Endothelial cell of umbilical vein (primary cell): ENCODE data around the gene GPR137B. TPM values are rescaled to one million over a fixed set of nuclear protein-coding genes. Genes with fewer than 3 reads are reported as not detected.

Experiments
- BruUV-seq: library from RNA; stranded (reverse); fragments of 400-500 nt; replicated peaks from 2 replicates; lab custom pipeline; 2021; lab: Mats Ljungman, UMichigan
- CTCF ChIA-PET: fragments of 300-600, 350-600 bp; sonication (Branson Sonifier 250); formaldehyde crosslinking; loops from one replicate; lab custom pipeline; 2021; ENCODE audit warnings: antibody characterized with exemption, inconsistent platforms; lab: Charles Lee
- POLR2A ChIA-PET: fragments of 300-600, 350-600 bp; sonication (Branson Sonifier 250); formaldehyde crosslinking; loops from one replicate; lab custom pipeline; 2021; ENCODE audit warnings: antibody characterized with exemption, inconsistent platforms; lab: Charles Lee
- DNase-seq: peaks from one replicate; pipeline ENCODE4 v3.0.0-alpha.2; 2011; ENCODE audit warnings: low read depth, low spot score
- FAIRE-seq: peaks from 2 replicates; lab custom pipeline; 2011; peaks lifted over from hg19 to GRCh38; lab: Jason Lieb, UNC
- H2AFZ ChIP-seq: 2 replicates; pipeline ENCODE4 v1.6.0; 2012; ENCODE audit warnings: low read depth, low read length, control low read depth, inconsistent platforms
- H3K27ac ChIP-seq: 2 replicates; pipeline ENCODE4 v1.5.1; 2011; ENCODE audit warnings: low read depth, mild to moderate bottlenecking, control low read depth, low read length, moderate library complexity; ENCODE audit not compliant: insufficient read depth
- H3K27me3 ChIP-seq, 2 experiments: 2 replicates each; pipeline versions ENCODE4 v1.6.0 to v1.6.1; 2011; ENCODE audit warnings: low read length in 2 of 2, mixed read lengths in 1 of 2; ENCODE audit not compliant: control insufficient read depth in 2 of 2, insufficient read depth in 2 of 2
- H3K36me3 ChIP-seq, 2 experiments: 2 replicates in 1 of 2; 3 replicates in 1 of 2; pipeline ENCODE4 v1.5.1; 2011; ENCODE audit warnings: low read length in 2 of 2, mild to moderate bottlenecking in 1 of 2, moderate library complexity in 1 of 2; ENCODE audit not compliant: control insufficient read depth in 2 of 2, insufficient read depth in 2 of 2; ENCODE audit errors: extremely low read depth in 1 of 2
- H3K4me1 ChIP-seq: 3 replicates; pipeline ENCODE4 v1.5.1; 2011; ENCODE audit warnings: mild to moderate bottlenecking, low read length; ENCODE audit not compliant: control insufficient read depth, insufficient read depth; ENCODE audit errors: extremely low read depth
- H3K4me2 ChIP-seq: 2 replicates; pipeline ENCODE4 v1.6.1; 2011; ENCODE audit warnings: low read length, control low read depth, mixed read lengths; ENCODE audit not compliant: insufficient read depth
- H3K4me3 ChIP-seq, 3 experiments: fragments of 200-600 bp in 1 of 3; sonication (generic), shearing (Covaris generic) in 1 of 3; replicated peaks in 1 of 3; 2 replicates each; pipeline ENCODE4 v1.5.1; 2011 to 2016; ENCODE audit warnings: control low read depth in 3 of 3, low read length in 3 of 3, mild to moderate bottlenecking in 2 of 3, inconsistent platforms in 1 of 3, low read depth in 1 of 3, moderate library complexity in 1 of 3; ENCODE audit not compliant: insufficient read depth in 1 of 3
- H3K79me2 ChIP-seq: 2 replicates; pipeline ENCODE4 v1.6.0; 2012; ENCODE audit warnings: low read length, inconsistent platforms; ENCODE audit not compliant: control insufficient read depth, insufficient read depth
- H3K9ac ChIP-seq: replicated peaks from 2 replicates; pipeline ENCODE3; 2011; ENCODE audit warnings: low read length, control low read depth; ENCODE audit not compliant: insufficient read depth; ENCODE audit errors: extremely low read depth
- H3K9me1 ChIP-seq: replicated peaks from 3 replicates; pipeline ENCODE4 v1.6.0; 2011; ENCODE audit warnings: mild to moderate bottlenecking, low read length; ENCODE audit not compliant: control insufficient read depth, insufficient read depth; ENCODE audit errors: extremely low read depth
- H3K9me3 ChIP-seq: replicated peaks from 2 replicates; pipeline ENCODE4 v1.5.1; 2012; ENCODE audit warnings: low read length, inconsistent platforms; ENCODE audit not compliant: control insufficient read depth, insufficient read depth
- H4K20me1 ChIP-seq: replicated peaks from 2 replicates; pipeline ENCODE3; 2011; ENCODE audit warnings: mild to moderate bottlenecking, low read length; ENCODE audit not compliant: control insufficient read depth, insufficient read depth; ENCODE audit errors: extremely low read depth
- CTCF ChIP-seq, 2 donors: IDR thresholded peaks; 1 replicate in 1 of 2; 2 replicates in 1 of 2; pipeline ENCODE4 v1.5.1; 2011; ENCODE audit warnings: low read length in 2 of 2, mild to moderate bottlenecking in 2 of 2, moderate library complexity in 2 of 2, control low read depth in 1 of 2, inconsistent platforms in 1 of 2, low read depth in 1 of 2; ENCODE audit not compliant: insufficient read depth in 1 of 2; ENCODE audit errors: extremely low read depth in 1 of 2
- EZH2 ChIP-seq: IDR thresholded peaks from 2 replicates; pipeline ENCODE4 v1.6.1; 2012; ENCODE audit warnings: borderline replicate concordance, low read depth, mild to moderate bottlenecking, moderate library complexity, low read length, inconsistent platforms; ENCODE audit not compliant: severe bottlenecking
- FOS ChIP-seq: IDR thresholded peaks from 2 replicates; pipeline ENCODE4 v1.6.1; 2011; ENCODE audit warnings: mild to moderate bottlenecking, low read length, moderate library complexity, borderline replicate concordance; ENCODE audit not compliant: insufficient read depth
- GATA2 ChIP-seq: IDR thresholded peaks from 2 replicates; pipeline ENCODE4 v1.7.0; 2011; ENCODE audit warnings: low read depth, mild to moderate bottlenecking, moderate library complexity, mixed read lengths, low read length; ENCODE audit not compliant: insufficient read length, insufficient read depth
- JUN ChIP-seq: IDR thresholded peaks from 2 replicates; pipeline ENCODE4 v1.6.1; 2011; ENCODE audit warnings: borderline replicate concordance, low read depth; ENCODE audit not compliant: insufficient read length, insufficient read depth
- MAX ChIP-seq: IDR thresholded peaks from 2 replicates; pipeline ENCODE4 v1.6.1; 2011; ENCODE audit not compliant: insufficient read depth, insufficient read length
- MYC ChIP-seq: IDR thresholded peaks from one replicate; pipeline ENCODE4 v1.6.1; 2011; ENCODE audit warnings: mild to moderate bottlenecking, low read depth, low read length
- POLR2A ChIP-seq: IDR thresholded peaks from 2 replicates; pipeline ENCODE4 v1.6.1; 2012; ENCODE audit warnings: low read depth, mild to moderate bottlenecking, control low read depth, low read length
- POLR2AphosphoS5 ChIP-seq: IDR thresholded peaks from 2 replicates; pipeline ENCODE4 v1.6.1; 2012; ENCODE audit warnings: low read depth, mild to moderate bottlenecking, control low read depth, low read length, moderate library complexity; ENCODE audit not compliant: insufficient read depth
- dilution Hi-C: fragments of 300-500 bp; cut with MboI; formaldehyde crosslinking; loops from one replicate; pipeline ENCODE4 v1.15.0; 2019; ENCODE audit warnings: low sequenced_read_pairs; ENCODE audit not compliant: extremely low pct_ligation_motif_present
- intact Hi-C: fragments of 100-400 bp; cut with micrococcal nuclease; formaldehyde crosslinking; loops from one replicate; pipeline ENCODE4 v1.10.0; 2022
- polyA plus RNA-seq, 4 experiments: library from polyadenylated mRNA; depleted of rRNA in 3 of 4; stranded (reverse) in 3 of 4; unstranded in 1 of 4; fragments of >200 nt; gene quantifications; 2 replicates each; pipeline versions ENCODE4 v1.2.1 to v1.2.3, GENCODE V29; 2011 to 2012; ENCODE audit warnings: missing spikeins in 1 of 4
- total RNA-seq: library from RNA; stranded (reverse); gene quantifications from 2 replicates; pipeline ENCODE4 v1.2.3, GENCODE V29; 2021

Gene GPR137B
- total and polyA plus RNA-seq, 2 donors (not counting 3 experiments of a cell fraction or from before 2014, with no cell fraction given) = 7.8 to 11.9 TPM

GRCh38 chr1:236123563-236123962 lies 18.8 kb upstream of the GPR137B start:
- H3K9me1 ChIP-seq = no peaks in the 10 kb centered on the region
- TF ChIP-seq POLR2AphosphoS5 (no peak), MYC (no peak), JUN (no peak), CTCF (IDR thresholded peaks at IDR 0.05; ENCODE audit: extremely low read depth in 1 of 2, insufficient read depth in 1 of 2, low read depth in 1 of 2, low read length in 2 of 2) (no peak), POLR2A (no peak), MAX (no peak), GATA2 (no peak), EZH2 (no peak), FOS (no peak)
- FAIRE-seq (no peak), DNase-seq (no peak)
- no peak overlapping the region for H3K4me3 ChIP-seq
- H2AFZ ChIP-seq = no peak overlapping the region
- no peak overlapping the region for H3K9ac ChIP-seq
- H4K20me1 ChIP-seq = no peaks in the 10 kb centered on the region
- no peaks in the 10 kb centered on the region for H3K79me2 ChIP-seq
- no peaks in the 10 kb centered on the region for H3K36me3 ChIP-seq
- H3K27ac ChIP-seq = no peak overlapping the region
- dilution Hi-C loops = no loop called here
- H3K9me3 ChIP-seq = no peaks in the 10 kb centered on the region
- H3K4me1 ChIP-seq = no peaks in the 10 kb centered on the region
- H3K4me2 ChIP-seq = no peak overlapping the region
- ChIA-PET POLR2A (no interaction called here), CTCF (interaction anchor here (0.9 to 1.4 kb wide), 2 partner anchors 8 to 11 kb away, joined by 3 to 4 read pairs; no protein-coding TSS in a partner anchor)
- BruUV-seq = no TSS peak
- H3K27me3 ChIP-seq = peaks cover 0 to 7% of the 10 kb centered on the region in 2 experiments
- intact Hi-C loops = no loop called here
